Measurements from ENCODE around the gene DAB2.
A peak's percentile ranks its signal among the peaks of the same experiment; 100 is the strongest.

Gene DAB2

DNA sequence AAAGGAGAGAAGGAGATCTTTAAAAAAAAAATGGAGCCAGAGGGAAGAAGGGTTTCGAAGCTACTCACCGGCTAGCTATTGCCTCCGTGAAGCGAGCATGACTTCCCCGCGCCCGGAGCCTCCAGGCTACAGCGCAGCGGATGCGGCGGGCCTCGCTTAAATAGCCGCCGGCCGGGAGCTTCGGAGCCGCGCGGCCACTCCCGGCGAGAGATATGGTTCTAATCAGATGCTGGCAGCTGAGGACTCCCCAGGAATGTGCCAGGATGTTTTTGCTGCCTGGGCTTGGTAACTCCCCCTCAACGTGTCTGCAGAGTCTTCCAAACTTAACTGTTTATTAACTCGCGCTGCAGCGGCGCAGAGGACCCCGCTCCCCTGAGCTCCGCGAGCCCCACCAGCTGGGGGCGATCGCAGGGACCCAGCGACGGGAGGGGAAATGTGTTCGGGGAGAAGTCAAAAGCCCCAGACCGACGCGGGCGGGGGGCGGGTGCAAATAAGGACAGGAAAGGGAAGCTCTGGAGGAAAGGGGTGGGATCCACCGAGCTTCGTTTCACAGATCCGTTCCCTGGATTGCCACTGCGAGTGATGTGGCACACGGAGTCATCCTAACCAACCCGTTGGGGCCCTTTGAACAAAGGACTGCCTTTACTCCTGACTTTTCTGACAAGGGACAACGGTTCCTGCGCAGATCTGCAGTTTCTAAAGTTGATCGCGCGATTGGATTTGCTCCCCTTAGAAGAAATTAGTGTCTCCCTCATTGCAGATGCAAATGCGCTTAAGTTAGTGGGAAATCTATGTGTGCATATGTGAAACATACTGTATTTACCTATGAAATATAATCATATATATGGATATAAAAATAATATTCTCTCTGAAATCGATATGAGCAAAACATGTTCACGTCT, at the start of gene DAB2:
DAB2 (minus strand) TSS at position 245 of the 902 bp plus-strand sequence. CDS start 30,660 bp downstream, outside the sequence.
- peak within 1 kb of the TSS; percentile 33 to 64 (median 42) for H3K4me3 ChIP-seq
- peak within 1 kb of the TSS; percentile 25 to 98 (median 82) for H3K27ac ChIP-seq

DNA sequence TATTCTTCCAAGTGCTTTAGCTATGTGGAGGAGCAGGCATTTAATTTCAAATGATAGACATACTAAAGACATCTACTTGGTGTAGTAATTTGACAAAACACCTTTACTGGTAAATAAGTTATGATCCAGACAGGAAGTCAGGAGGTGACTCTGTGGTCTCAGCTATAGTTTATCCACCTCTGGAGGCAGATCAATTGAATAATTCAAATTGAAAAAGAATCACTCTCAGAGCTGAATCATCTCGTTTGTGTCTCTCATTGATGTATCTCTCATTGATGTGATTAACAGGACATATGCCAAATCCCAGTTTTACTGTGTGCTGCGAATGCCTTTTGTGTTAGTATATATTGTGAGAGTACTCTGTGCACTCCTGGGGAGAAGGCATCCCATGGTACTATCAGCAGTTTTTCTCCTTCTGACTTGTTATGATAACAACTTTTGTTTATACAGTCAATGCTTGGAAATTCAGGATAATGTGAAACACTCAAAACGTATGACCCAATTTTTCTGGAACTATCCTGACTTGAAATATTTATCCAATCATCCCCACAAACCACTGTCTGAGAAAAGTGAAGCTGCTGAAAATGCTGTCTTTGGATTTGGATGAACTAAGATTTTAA, 48.5 kb upstream of the DAB2 start:
- no peak overlapping the region for H3K27ac ChIP-seq
- no peak overlapping the region for H3K4me3 ChIP-seq

DNA sequence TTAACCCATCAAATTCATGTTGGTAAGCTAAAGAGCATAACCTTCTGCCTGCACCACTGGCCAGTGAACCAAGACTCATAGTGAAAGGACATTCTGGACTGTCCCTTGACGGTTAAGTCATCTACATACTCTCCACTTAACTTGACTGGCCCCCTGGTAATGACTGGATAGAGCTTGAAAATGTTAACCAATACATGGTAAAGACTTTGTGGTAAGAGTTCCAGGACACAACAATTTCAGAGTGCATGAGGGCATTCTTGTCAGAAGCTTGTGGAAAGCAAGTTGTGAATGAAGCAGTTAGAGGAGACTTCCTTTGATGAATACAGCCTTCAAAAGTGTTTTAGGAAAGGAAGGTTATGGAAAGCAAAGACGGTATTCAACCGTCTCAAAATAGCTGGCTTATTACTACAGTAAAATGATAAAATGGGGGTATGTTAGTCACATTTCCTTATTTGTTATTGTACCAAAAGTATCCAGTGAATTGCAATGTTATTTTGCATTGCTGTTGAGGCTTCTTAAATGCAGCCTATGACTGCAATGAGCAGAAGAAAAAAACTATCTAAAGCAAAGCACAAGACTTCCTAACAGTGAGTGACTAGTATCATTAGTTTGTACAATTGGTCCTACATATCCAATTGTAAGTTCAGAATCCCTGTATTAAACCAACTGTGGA, 47.2 kb upstream of the DAB2 start:
- H3K27ac ChIP-seq: peak overlapping the region in 1 of 21 experiments; percentile 6

DNA sequence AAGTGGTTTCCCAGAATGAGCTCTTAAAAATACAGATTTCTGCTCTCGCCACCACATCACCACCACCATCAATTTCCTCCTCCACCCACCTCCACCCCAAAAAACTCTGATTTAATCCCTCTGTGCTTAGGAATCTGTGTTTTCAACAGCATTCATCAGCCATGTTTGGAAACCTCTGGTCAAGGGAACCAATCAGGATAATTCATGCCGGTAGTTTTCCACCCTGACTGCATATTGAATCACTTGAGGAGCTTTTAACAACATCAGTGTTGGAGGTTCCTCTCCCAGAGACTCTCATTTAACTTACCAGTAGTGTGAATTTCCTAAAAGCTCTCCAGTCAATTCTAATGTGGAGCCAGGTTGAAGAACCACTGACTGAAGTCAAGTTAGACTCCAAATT, 46.0 kb upstream of the DAB2 start:
- peak overlapping the region in 4 of 21 experiments; percentile 6 to 65 (median 39) for H3K27ac ChIP-seq
- no peak overlapping the region for H3K4me3 ChIP-seq

More for the DNA sequence above, 47.2 kb upstream of the DAB2 start:
- H3K4me3 ChIP-seq: no peak overlapping the region

DNA sequence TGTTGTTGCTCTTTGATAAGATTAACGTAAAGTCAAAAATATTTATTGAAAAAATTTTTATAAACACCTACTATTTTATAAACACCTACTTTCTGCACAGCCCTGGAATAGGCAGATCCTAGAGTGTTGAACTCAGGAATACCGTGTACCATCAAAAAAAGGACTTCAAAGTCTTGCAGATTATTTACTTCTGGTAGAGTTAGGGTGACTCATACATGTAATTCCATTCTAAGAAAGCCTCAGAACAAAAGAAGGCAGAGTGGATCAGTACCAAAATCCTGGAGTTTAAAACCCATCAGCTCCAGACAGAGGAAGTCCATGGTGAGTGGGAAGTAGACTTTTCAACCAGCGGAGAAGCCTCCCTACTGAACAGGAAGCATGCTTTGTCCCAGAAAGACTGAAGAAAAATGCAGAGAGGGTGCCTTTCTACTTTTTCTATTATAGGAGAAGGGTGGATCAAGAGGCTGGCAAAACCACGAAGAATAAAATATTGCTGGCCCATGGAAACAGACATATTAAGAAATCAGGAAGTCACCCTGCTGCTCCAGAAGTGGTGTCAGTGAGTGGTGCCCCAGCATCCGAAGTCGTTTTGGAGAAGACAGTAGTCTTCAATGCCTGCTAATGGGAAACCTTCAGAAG, 45.1 kb upstream of the DAB2 start:
- H3K4me3 ChIP-seq: no peak overlapping the region
- peak overlapping the region in 7 of 21 experiments; percentile 6 to 65 (median 17) for H3K27ac ChIP-seq

DNA sequence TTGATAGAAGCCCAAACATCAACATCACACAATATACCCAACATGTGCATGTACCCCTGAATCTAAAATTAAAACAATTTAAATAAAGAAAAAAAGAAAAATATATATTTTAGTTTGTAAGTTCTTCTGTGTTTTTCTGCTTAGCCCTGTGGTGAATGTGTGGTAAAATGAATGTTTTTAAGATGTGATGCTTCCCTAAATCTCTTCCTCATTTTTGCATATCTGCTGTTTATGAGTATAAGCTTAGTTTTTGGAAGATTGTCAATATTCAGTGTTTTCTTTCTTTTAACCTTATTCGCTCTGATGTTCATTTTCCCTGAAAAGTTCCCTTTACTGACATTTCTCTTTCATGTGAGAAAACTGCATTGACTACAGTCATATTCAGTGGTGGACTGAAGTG, 44.4 kb upstream of the DAB2 start:
- peak overlapping the region in 6 of 21 experiments; percentile 10 to 65 (median 54) for H3K27ac ChIP-seq

DNA sequence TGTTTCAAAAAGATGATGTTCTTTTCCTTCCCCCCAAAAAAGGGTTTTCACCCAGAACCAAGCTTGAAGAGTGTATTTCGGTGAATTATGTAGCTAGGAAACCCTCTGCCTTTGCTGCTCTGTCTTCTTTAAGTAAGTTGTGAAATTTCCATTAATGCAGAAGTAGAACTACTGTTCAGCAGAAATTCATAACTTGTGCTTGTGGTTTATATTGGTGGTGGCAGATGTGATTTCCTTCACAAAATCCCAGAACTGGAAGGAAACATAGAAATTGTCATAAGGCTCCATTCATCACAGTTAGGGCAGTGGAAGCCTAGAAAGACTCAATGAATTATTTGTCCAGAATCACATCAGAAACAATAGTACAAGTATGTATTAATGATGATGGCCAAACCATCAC, 42.1 kb upstream of the DAB2 start:
- H3K27ac ChIP-seq: peak overlapping the region in 5 of 21 experiments; percentile 6 to 67 (median 61)
- H3K4me3 ChIP-seq: no peak overlapping the region

More for the DNA sequence above, 44.4 kb upstream of the DAB2 start:
- no peak overlapping the region for H3K4me3 ChIP-seq

DNA sequence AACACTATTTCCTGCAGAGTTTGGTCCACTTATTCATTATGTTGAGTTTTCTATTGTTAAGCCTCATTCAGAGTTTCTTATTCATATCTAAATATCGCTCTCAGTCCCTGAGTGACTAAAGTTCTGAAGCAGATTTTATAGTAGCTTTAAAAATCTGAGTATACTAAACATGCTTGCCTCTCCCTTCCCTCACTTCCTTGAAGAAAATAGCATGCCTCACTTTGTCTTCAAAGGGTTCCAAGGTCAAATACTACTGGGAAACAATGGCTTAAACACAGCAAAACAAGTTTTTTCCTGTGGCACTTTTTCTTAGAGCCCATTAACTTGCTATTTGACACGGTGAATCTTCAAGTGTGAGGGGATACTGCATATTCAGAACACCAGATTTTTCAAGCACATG, 41.1 kb upstream of the DAB2 start:
- Histone ChIP-seq H3K4me3 (no peak overlapping the region), H3K27ac (peak overlapping the region in 4 of 21 experiments; percentile 41 to 67 (median 56))

DNA sequence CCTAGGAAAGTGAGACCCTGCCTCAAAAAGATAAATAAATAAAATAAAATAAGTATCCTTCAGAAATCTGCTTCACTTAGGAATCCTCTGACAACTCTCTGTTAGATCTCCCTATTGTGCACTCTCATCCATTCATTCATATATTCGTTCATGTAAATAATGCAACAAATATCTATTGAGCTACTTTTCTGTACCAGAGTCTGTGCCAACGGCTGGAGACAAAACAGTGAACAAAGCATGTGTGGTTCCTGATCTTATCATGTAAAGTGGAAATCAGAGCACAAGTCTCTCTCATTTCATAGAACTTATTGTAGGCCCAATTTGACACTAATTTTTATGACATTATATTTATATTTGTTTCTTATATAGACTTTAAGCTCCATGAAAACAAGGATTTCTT, 40.3 kb upstream of the DAB2 start:
- Histone ChIP-seq H3K27ac (peak overlapping the region in 1 of 21 experiments; percentile 41), H3K4me3 (no peak overlapping the region)

DNA sequence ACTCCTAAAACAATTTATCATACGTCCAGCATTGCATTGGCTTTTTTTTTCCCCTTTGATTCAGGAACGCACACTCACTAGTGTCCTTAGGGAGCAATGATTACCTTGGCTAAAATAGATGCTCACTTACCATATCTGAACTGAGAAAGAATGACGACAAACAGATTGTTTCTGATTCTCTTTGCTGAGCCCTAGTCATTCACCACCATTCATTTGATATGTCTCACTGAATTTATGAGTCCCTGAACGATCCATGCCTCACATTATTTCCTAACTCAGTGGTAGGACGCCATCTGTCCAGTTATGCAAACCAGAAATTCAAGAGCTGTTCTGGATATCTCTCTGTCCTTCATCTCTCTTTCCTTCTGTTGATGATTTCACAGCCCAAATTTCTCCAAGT, 39.3 kb upstream of the DAB2 start:
- H3K4me3 ChIP-seq: no peak overlapping the region
- H3K27ac ChIP-seq: no peak overlapping the region

DNA sequence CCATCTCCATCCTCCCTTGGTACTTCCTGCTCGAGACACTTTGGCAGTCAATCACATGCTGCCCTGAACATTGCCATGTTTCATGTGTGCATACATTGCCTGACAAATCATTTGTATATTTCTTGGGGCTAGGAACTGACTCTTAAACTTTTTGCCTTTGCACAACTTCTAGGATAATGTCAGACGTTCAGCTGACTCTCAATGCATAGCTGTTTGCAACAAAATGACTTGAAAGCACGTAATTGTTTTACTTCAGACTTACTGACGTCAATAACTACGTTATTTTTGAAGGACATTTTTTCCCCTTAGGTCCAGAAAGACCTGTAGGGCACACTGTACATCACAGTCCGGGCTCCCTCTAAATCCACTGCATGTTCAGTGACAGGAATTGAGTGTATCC, 37.4 kb upstream of the DAB2 start:
- Histone ChIP-seq H3K27ac (no peak overlapping the region), H3K4me3 (no peak overlapping the region)

DNA sequence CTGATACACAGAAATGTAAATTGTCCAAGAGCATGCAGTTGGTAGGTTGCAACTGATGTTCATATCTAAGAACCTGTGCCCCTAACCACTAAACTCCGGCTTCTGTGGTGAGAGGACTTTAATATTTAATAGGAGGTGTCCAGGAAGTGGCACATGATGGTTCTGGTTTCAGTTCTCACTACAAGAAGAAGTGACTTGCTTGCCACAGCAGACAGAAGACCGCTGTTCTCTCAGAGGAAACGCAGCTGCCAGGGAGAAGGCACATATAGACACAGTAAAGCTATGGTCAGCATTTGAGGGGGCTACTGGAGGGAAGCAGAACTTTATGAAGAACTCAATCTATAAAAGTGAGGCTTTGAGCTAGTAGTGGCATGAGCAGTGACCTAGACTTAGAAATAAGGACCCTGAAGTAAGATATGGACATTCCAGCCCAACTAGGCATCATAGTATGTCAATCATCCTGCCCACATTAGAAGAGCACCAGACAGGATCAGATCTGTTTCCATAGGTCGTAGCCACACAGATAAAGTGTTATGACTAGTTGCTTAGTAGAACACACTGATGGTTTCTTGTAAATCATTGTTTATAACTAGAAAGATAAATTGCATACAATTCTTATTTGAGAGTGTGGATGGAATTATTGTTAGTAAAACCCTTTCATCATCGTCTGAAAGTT, 36.4 kb upstream of the DAB2 start:
- no peak overlapping the region for H3K4me3 ChIP-seq
- peak overlapping the region in 3 of 21 experiments; percentile 25 to 58 (median 32) for H3K27ac ChIP-seq

DNA sequence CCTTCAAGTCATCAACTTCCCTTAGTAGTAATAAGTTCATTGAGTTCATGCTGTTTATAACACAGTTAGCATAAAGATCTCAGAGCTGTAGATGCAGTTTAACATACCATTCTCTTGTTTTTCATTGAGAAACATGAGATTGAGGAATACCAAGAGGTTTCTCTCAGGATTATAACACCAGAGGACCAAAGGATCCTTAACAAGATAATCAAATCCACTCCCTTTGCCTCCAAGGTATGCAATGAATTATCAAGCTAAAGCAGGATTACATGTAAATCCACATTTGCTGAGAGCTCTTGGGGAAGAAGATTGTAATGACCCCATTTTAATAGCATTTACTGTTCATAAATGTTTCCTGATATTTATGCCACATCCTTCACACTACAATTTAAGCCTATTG, 35.1 kb upstream of the DAB2 start:
- H3K27ac ChIP-seq: peak overlapping the region in 4 of 21 experiments; percentile 8 to 58 (median 34)

DNA sequence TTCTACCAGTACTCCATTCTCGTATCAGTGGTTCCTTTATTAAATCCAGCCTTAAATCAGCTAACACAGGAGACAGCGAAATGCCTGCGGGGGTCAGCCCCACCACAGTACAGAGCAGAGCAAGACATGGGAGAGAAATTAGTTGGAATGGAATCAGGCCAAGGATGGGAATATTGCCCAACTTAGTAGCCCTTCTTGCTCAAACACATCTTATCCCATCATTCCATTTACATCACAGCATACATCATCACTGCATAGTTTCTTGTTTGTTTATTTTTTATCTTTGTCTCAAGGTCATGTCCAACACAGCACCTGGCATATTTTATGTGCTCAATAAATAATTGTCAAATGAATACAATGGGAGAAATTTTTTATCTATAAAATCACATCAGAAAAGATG, 34.3 kb upstream of the DAB2 start:
- Histone ChIP-seq H3K27ac (peak overlapping the region in 2 of 21 experiments; percentile 2 to 19), H3K4me3 (no peak overlapping the region)

More for the DNA sequence above, 35.1 kb upstream of the DAB2 start:
- no peak overlapping the region for H3K4me3 ChIP-seq

DNA sequence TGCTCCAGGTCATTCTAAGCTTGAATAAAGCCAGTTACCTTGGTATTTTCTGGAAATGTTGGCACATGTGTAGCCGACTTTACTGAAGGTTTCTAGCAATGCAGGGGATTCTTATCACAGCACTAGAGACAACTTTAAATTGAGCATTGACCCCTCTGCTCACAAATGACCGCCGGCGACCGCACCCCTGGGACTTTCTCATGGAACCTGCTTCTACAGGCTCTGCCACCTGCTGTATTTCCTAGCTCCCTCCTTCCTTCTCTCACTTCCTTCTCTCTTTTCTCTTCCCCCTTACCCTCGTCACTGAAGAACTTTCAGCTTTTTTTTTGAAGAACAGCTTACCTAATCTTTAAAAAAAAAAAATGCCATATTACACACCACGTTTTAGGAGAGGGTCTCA, 30.9 kb upstream of the DAB2 start:
- Histone ChIP-seq H3K4me3 (no peak overlapping the region), H3K27ac (no peak overlapping the region)

DNA sequence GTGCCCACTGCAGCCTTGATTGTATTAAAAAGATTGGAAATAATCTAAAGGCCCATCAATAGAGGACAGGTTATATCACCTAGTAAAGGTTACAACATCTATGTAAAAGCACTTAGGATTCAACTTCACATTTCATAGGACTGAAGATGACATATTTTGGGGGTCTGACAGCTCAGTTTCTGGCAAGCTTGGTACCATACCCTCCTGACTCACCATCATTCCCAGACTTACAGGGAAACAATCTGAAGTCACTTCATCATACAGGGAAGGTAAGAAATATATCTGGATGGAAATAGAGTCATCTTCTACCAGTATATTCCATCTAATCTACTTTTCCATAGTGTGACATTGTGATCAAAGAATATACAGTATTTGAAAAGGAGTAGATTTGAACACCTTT, 28.8 kb upstream of the DAB2 start:
- no peak overlapping the region for H3K4me3 ChIP-seq
- H3K27ac ChIP-seq: no peak overlapping the region

DNA sequence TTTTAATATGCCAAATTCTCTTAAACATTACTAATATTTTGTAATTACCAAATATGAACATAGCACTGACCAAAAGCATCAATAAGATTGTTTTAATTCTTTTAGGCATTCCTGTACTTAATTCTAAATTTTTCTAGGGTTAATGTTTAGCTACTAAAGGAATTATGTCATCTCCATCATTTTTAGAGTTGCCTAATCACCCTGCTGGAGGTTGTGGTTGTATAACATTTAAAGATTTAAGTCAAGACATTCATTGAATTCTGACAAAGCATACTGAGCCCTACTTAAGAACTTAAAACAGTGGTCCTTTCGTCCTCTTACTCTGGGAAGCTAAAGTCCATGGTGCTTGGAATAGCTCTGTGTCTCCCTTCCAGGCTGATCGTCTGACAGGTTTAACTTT, 28.1 kb upstream of the DAB2 start:
- H3K4me3 ChIP-seq: no peak overlapping the region
- no peak overlapping the region for H3K27ac ChIP-seq

DNA sequence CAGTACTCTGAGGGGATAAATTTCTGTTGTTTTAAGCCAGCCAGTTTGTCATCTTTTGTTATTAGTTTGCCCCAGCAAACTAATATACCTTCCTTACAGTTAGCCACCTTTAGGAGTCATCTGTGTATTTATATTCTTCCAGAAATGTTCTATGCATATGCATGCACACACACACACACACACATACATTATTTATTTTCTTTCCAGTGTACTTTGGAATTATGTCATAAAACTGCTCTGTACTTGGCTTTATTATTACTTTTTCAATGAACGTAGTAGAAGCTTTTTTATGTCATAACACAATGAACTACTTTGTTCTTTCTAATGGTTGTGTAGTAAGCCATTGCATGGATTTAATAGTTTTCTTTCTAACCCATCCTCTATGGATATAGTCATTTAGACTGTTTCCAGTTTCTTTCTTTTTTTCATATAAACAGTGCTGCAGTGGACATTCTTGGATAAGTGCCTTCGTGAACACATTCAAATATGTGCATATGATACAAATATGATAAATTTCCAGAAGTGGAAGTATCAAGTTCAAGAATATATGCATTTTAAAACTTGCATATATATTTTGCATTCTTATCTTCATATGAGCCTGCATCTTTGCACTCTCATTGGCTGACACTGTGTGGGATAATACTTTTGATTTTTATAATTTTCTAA, 26.6 kb upstream of the DAB2 start:
- H3K27ac ChIP-seq: no peak overlapping the region
- H3K4me3 ChIP-seq: no peak overlapping the region

DNA sequence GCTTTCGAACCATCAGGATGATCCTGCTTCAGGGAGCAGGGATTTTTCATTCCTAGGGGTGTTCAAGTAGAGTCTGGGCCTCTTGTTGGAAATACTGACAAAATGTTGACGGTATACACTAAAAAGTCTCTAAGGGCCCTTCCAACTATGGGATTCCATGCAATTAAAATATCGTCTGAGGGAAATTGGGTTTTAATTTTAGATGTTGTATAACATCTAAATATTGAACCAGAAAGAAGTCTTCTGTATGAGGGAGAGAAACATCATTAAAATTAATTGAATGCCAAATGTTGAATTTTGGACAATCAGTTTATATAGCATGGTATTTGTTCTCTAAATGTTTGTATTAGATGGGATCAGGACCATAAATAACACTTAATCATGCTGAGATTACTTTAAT, 25.7 kb upstream of the DAB2 start:
- no peak overlapping the region for H3K27ac ChIP-seq
- H3K4me3 ChIP-seq: no peak overlapping the region

Measured in skin epidermis (tissue), 12 donors.